Measurements from ENCODE around the gene KISS1R.

Gene KISS1R

DNA sequence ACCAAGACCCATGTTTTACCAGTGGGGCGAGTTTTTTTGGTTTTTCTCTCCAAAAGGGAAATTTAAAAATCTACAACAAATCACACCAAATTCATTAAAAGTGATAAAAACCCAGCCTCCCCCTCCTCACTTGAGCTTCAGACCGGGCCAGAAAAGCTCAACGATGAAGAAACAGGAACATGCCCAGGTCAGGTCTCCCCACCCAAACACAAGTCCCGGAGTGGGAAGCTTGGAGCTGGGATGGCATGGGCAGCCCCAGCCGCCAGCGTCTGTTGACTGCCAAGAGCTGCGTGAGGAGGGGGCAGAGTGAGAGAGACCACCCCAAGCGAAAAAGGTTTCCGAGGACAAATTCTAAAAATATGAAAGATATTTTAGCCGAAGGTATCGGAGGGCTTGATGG lies 20.1 kb upstream of the KISS1R start:
- DNase-seq (ENCODE audit: low read depth) = no peak
- no peak overlapping the region for H3K4me3 ChIP-seq (ENCODE audit: low read depth, low read length)
- TF ChIP-seq, protein P1, sequence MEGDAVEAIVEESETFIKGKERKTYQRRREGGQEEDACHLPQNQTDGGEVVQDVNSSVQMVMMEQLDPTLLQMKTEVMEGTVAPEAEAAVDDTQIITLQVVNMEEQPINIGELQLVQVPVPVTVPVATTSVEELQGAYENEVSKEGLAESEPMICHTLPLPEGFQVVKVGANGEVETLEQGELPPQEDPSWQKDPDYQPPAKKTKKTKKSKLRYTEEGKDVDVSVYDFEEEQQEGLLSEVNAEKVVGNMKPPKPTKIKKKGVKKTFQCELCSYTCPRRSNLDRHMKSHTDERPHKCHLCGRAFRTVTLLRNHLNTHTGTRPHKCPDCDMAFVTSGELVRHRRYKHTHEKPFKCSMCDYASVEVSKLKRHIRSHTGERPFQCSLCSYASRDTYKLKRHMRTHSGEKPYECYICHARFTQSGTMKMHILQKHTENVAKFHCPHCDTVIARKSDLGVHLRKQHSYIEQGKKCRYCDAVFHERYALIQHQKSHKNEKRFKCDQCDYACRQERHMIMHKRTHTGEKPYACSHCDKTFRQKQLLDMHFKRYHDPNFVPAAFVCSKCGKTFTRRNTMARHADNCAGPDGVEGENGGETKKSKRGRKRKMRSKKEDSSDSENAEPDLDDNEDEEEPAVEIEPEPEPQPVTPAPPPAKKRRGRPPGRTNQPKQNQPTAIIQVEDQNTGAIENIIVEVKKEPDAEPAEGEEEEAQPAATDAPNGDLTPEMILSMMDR (IDR thresholded peaks at IDR 0.05; ENCODE audit: low read depth, low read length, missing control alignments) = no peak
- in situ Hi-C loops (cut with HindIII; ENCODE audit: low sequenced_read_pairs) = no loop called here

DNA sequence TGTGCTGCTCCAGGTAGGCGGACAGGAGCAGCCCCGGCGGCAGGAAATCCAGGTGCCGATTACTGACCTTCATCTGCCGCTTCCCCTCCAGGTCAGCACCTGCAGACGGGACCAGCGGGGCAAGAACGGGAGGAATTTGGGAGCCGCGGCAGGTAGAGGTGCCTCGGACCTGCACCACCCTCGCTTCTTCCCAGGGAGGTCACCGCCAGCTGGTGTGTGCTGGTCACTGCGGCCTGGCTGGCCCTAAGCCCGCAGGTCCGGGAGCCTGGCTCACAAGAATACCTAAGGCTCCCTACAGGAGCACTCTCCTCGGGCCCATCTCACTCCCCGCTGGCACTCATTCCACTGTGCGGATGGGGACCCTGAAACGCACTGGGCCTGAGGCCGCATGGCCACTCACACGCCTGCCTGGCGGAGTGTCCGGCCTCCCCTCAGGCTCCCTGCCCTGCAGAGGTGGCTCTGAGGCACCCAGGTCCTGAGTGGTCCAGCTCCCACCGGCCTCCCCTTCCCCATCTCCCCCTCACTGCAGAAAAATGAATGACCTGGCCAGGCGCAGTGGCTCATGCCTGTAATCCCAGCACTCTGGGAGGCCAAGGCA lies 19.6 kb upstream of the KISS1R start:
- no peak overlapping the region for H3K4me3 ChIP-seq (ENCODE audit: low read depth, low read length)
- in situ Hi-C loops (cut with HindIII; ENCODE audit: low sequenced_read_pairs) = no loop called here
- no peak for DNase-seq (ENCODE audit: low read depth)
- TF ChIP-seq, protein P1 (IDR thresholded peaks at IDR 0.05; ENCODE audit: low read depth, low read length, missing control alignments) = no peak

DNA sequence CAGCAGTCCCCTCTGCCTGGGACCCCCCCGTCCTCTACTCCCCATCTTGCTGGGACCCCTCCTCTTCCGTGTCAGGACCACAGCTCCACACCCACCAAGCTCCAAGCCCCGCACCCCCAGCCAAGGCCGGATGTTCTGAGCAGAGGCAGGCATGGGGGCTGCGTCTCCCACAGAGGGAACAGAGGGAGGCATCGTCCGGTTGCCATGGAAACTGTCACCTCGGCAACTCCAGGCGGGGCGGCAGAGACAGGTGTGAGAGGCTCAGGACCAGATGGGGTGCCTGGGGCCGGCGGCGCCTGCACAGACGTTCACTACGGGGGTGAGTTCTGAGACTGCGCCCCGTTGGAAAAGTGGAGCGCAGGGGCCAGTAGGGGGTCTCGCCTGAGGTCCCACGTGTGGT lies 18.5 kb upstream of the KISS1R start:
- TF ChIP-seq, protein P1 (IDR thresholded peaks at IDR 0.05; ENCODE audit: low read depth, low read length, missing control alignments) = no peak
- no peak for DNase-seq (ENCODE audit: low read depth)
- H3K4me3 ChIP-seq (ENCODE audit: low read depth, low read length) = no peak overlapping the region
- in situ Hi-C loops (cut with HindIII; ENCODE audit: low sequenced_read_pairs) = no loop called here

- TF ChIP-seq, protein P1 (IDR thresholded peaks at IDR 0.05; ENCODE audit: low read depth, low read length, missing control alignments) = no peak
- H3K4me3 ChIP-seq (ENCODE audit: low read depth, low read length) = no peak overlapping the region
Measured at GRCh38 chr19:899336-900042, 17.6 kb upstream of the KISS1R start.

GRCh38 chr19:900043-900301 lies 17.2 kb upstream of the KISS1R start:
- no peak overlapping the region for H3K4me3 ChIP-seq (ENCODE audit: low read depth, low read length)

More at GRCh38 chr19:899336-900042, 17.6 kb upstream of the KISS1R start:
- in situ Hi-C loops (cut with HindIII; ENCODE audit: low sequenced_read_pairs) = no loop called here
- DNase-seq (ENCODE audit: low read depth) = no peak

DNA sequence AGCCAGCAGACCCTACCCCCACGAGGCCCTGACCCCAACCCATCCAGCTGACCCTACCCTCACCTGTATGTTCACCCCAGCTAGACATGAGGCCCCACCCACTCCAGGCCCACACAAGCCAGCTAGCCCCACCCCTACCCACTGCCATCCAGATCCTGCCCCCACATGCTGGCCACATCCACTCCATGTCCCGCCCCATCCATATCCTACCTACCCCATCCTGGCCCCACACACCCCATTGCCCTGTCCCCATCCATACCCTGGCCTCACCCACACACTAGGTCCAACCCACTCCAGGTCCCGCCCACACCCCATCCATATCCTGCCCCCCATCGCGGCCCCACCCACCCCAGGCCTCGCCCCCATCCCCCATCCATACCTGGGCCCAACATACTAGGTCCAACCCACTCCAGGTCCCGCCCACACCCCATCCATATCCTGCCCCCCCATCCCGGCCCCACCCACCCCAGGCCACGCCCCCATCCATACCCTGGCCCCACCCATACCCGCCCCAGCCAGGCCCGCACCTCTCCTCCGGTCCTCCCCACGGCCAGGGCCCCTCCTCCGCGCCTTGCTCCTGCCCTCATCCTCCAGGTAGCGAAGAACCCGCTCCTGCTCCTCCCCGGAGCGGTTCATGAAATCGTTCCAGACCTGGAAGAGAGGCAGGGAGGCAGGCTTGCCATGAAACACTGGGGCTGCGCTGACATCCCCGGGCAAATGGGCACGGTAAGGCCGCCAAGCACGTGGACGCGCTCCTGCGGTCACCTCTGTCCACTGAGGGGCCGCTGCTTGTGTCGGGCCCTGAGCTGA lies 16.6 kb upstream of the KISS1R start:
- no peak overlapping the region for H3K4me3 ChIP-seq (ENCODE audit: low read depth, low read length)
- in situ Hi-C loops (cut with HindIII; ENCODE audit: low sequenced_read_pairs) = no loop called here
- DNase-seq (ENCODE audit: low read depth) = no peak
- TF ChIP-seq, protein P1 (IDR thresholded peaks at IDR 0.05; ENCODE audit: low read depth, low read length, missing control alignments) = no peak

More at GRCh38 chr19:900043-900301, 17.2 kb upstream of the KISS1R start:
- in situ Hi-C loops (cut with HindIII; ENCODE audit: low sequenced_read_pairs) = no loop called here
- TF ChIP-seq, protein P1 (IDR thresholded peaks at IDR 0.05; ENCODE audit: low read depth, low read length, missing control alignments) = no peak
- DNase-seq (ENCODE audit: low read depth) = no peak

All from astrocyte of the cerebellum (primary cell).